Astrocyte of the spinal cord (primary cell): Measurements from ENCODE around the gene UVRAG.

Source experiments
- DNase-seq: peaks from one replicate; pipeline ENCODE4 v3.0.0; 2011; ENCODE audit warnings: low read depth, low spot score
- H3K4me3 ChIP-seq: 2 replicates; pipeline ENCODE4 v1.5.1; 2011; ENCODE audit warnings: low read depth, mild to moderate bottlenecking, low read length, moderate library complexity
- CTCF ChIP-seq: IDR thresholded peaks from 2 replicates; pipeline ENCODE4 v1.5.1; 2012; ENCODE audit warnings: low read depth, mild to moderate bottlenecking, low read length, inconsistent platforms
- in situ Hi-C: cut with HindIII; loops from 2 replicates; pipeline ENCODE4 v1.10.0; 2017; ENCODE audit warnings: low sequenced_read_pairs

The UVRAG gene

GRCh38 chr11:76150141-76150540 is 335.1 kb downstream of the UVRAG start:
- in situ Hi-C loops, result no loop called here
- no peak for TF ChIP-seq CTCF
- no peak for DNase-seq
- no peak overlapping the region for H3K4me3 ChIP-seq

- no peak for DNase-seq
- in situ Hi-C loops, result no loop called here
- H3K4me3 ChIP-seq, result no peak overlapping the region
- TF ChIP-seq CTCF, result no peak
These were observed 336.6 kb downstream of the UVRAG start for GRCh38 chr11:76151556-76152085.

GRCh38 chr11:76152086-76152681 is 337.2 kb downstream of the UVRAG start:
- H3K4me3 ChIP-seq, result peak overlapping the region; percentile 35
- in situ Hi-C loops, result no loop called here
- peak; percentile 94 for TF ChIP-seq CTCF
- peak; percentile 75 for DNase-seq

- in situ Hi-C loops, result no loop called here
- no peak for DNase-seq
- TF ChIP-seq CTCF, result no peak
- H3K4me3 ChIP-seq, result peak overlapping the region; percentile 35
These were observed 337.9 kb downstream of the UVRAG start for GRCh38 chr11:76152741-76153570.

GRCh38 chr11:76153571-76153923 is 338.5 kb downstream of the UVRAG start:
- in situ Hi-C loops, result no loop called here

More at GRCh38 chr11:76153571-76153923, 338.5 kb downstream of the UVRAG start:
- DNase-seq, result no peak
- no peak overlapping the region for H3K4me3 ChIP-seq
- TF ChIP-seq CTCF, result no peak
